Fibroblast of upper back skin (primary cell): ENCODE measurements around the gene SLC8A1.

Source experiments
- DNase-seq: peaks from one replicate; pipeline ENCODE4 v3.0.0-alpha.2; 2013

The SLC8A1 gene

DNA sequence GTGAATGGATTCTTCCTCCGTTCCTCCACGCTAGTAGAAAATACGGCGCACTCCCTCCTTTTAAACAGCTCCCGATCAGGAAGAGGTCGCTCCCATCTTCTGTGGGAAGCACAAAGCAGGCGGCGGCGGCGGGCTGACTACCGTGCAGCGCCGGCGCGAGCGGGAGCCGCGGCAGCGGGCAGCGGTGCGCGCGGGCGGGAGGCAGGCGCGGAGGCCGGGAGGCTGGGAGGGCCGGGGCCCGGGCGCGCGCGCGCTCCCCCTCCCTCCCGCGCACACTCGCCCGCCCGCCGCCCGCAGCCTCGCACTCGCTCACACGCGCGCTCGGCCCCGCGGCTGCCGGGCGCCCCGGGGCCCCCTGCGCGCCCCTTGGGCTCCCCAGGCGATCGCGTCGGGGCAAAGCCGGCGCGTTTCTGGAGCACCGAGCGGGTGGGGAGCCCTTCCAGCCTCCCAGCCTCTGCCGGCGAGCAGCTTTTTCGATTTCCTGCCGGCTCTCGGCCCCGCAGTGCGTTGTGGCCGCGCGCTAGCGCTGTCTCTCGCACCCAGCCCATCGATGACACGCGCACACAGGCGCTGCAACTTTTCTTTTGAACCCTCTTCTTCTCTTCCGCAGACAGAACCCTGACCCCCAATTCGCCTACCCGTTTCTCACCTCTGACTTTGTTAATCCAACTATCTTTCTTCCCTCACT, at the start of gene SLC8A1:
Gene SLC8A1, minus strand, starts transcription at position 173 of the 688 bp plus-strand sequence.
- peak; percentile 49 for DNase-seq

DNA sequence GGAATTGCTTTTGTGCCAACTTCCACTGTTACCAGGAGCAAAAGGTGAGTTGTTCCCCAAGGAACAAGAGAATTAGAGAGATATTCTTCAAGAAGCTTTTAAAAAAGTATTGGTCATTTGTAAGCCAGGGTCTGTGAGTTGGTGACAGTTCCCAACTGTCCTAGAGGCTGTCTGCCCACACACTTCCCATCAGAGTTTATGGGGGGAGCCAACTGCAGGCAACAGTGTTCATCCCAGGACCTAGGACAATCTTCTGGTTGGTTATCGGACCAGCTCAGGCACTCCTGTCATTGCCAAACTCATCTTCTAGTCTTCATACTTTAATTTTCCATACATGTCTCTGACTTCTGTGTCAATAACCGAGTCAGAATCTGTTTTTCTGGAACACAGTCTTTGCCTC, 47.5 kb upstream of the SLC8A1 start:
- DNase-seq: no peak

DNA sequence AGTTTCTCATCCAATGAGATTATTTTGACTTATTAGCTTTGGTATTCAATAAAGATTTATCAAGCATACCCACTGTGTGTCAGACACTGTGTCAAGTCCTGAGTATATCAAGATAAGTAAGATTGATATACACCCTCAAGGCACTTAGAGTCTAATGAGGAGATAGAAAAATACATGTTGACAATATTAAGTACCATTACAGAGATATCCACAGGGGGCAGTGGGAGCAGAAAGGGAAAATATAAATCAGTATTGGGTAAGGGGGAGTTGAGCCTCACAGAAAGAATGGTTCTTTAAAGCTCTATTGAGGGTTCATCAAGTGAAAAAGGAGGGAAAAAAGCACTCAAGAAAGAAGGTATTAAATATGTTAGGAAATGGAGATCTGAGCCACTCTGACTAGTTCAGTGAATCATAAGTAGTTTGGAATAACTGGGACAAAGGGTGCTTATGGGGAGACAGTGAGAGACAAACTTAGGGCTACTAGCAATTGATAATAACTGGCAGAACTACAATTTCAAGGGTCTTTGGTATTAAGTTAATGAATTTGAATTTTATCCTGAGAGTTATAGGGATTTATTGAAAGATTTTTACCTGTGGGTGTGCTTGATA, 45.5 kb upstream of the SLC8A1 start:
- DNase-seq: no peak

DNA sequence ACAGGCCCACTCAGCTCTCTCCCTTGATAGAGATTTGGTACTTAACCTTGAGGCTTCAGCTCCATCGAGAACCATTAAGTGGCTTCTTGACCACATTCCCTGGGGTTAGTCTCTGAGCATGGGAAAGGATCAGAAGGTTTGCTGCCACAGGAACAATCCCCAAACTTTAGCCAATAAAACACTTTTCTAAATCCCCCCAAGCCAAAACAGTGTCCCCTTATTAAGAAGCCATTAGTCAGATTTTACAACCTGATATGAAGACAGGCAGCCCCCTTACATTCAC, 37.7 kb upstream of the SLC8A1 start:
- DNase-seq: no peak

DNA sequence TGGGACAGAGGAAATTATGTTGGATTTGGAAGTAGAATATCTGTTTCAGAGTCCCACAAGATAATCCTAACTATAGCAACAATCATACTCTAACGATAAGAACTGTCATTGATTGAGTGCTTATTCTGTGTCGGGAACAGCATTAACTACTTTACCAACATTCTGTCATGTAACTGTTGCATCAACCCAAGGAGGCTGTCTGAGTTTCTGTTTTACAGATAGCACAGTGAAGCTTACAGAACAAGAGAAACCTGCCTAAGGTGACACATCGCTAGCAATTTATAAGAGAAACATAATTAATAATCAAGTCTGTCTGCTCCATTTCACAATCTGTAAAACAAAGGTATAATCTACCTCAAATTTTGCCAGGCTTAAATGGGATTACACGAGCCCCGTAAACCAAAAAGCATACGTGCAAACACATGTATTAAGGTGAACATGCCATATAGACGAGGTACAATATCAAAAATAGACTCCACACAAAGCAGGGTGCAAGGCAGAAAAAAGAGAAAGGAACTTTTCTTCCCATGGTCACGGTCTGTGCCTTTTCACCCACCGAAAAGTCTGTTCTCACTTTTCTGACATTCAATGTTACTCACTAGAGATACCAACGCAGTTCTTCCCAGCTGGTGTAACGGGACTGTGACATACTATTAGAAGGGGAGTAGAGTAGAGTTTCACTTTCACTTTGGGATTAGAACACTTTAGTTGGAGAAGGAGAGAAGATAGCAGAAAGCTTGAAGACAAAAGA, 37.2 kb upstream of the SLC8A1 start:
- DNase-seq: peak; percentile 39

DNA sequence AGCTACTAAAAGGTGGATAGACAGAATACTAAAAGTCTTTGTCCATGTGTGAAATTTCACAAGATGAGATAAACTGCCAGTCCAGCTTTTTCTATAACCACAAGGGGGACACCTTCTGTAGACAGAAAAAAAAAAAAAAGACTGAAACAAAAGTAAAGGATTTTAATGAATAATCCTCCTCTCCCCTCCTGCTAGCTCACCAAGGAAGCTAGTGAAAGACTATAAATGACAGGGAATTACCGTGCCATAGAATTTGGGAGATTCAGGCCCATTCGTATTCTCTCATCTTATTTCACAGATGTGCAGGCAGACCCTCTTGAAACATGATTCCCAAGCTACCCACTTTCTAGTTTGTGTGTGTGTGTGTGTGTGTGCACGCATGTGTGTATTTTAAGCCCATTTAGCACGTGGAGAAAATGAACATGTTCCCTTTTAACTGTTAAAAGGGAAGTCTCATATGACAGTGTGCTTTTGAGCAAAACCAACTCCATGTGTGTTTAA, 36.3 kb upstream of the SLC8A1 start:
- peak; percentile 57 for DNase-seq

DNA sequence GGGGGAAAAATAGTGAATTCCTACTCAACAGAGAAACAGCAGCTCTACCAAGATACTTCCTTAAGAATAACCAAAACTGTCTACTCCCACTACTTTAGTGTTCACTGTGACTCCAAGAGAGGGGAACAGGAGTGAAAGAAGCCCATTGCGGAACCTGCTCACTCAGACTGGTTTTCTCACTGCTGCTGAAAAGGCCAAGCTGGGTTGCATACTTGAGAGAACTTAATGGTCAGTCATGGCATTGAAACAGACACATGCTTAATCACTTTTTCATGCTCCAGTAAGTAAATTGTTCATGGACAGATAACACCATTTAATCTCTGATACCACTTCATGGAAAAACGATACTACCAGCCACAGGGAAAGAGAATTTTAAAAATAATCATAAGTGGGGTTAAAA, 35.7 kb upstream of the SLC8A1 start:
- DNase-seq: no peak

DNA sequence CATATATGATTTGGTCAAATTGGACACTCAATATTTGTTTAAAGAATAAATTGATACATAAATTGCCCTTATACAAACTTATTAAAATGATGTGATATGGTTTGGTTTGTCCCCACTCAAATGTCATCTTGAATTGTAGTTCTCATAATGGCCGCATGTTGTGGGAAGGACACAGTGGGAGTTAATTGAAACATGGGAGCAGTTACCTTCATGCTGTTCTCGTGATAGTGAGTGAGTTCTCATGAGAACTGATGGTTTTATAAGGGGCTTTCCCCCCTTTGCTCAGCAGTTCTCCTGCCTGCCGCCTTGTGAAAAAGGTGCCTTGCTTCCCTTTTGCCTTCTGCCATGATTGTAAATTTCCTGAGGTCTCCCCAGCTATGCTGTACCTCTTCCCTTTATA, 34.0 kb upstream of the SLC8A1 start:
- DNase-seq: no peak

DNA sequence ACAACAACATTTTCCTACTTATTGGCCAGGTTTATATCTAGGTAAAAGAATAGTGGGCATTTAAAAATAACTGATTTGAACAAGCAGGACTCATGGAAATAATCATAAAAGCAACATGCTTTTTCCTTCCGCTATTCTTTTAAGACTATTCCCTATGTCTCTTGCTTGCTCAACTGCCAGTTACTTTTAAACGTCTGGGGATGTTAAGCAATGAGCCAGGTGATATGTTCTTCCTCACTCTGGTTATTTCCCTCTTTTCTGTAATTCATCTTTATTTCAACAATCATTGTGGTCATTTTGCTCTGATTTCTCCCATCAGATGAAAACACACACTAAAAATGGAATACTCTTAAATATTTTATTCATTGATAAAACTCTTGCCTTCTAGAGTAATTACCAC, 33.4 kb upstream of the SLC8A1 start:
- DNase-seq: no peak

DNA sequence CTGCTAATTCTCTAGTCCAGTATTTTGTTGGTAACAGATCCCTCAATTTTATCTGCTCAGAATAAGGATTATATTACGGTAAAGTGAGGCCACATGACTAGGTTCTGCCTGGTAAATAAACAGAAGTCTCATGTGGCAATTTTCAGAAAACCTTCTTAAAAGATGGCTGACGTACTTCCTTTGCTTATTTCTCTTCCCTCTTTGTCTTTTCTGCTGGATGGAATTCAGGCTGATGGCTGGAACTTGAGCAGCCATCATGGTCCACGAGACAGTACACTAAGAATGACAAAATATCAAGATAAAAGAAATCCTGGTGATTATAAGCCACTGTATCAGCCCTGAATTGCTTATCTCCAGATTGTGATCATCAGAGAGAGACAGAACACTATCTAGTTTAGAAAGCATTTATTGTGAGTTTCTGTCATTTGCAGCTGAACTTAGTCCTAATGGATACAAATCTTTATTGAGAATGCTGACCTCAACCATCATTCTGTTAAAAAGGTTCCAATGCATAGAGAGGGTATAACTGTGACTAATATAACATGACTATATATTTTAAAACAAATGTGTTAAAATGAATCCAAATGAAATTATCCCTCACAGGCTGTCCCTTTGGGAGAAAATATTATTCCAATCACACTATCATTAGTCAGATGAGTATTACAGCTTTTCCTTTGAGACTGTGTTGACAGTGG, 31.8 kb upstream of the SLC8A1 start:
- DNase-seq: no peak

DNA sequence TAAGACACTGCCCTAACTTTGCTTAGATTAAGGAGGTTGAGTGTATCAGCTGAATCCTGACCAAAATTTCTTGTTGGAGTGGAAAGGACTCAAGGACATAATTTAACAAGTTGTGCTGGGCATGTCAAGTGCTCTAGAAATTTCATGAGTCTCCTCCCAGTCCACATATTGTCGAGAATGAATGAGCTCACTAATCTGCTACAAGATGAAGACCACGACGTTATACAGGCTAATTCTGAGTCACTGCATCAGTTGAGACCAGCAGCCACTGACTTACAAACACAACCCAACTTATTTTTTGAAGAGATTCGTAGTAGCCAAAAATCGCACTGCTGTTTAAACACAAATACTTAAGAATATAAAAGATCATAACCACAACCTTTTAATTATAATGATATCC, 28.7 kb upstream of the SLC8A1 start:
- DNase-seq: no peak

DNA sequence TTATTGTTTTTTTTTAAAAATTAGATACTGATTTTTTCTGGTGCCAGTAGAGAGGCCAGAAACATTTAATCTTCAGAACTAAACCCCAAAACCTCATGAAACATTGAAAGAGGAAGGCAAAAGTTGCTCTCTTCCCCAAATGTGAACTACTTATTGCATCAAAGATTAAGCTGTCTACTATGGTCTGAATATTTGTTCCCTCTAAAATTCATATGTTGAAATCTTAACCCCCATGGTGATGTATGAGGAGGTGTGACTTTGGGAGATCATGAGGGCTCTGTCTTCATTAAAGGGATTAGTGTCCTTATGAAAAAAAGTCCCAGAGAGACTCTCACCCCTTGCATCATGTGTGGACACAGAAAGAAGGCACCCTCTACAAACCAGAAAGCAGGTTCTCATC, 28.2 kb upstream of the SLC8A1 start:
- no peak for DNase-seq

DNA sequence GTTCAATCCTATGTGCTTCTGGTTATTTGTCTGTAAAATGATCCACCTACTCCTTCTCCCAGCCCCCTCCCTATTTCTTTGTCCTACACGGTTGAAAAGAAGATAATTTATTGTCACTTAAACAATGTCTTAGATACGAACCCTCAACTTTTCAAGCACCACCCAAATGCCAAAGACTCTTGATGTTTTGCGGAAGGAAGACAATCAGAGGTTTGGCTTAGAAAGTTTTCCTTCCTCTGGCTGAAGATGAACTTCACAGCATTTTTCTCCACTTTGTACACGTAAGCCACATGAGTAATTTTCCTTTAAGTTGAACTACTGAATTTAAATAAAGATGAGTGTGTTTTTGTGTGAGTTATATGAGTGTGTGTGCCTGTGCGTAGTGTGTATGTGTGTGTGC, 25.5 kb upstream of the SLC8A1 start:
- DNase-seq: no peak

DNA sequence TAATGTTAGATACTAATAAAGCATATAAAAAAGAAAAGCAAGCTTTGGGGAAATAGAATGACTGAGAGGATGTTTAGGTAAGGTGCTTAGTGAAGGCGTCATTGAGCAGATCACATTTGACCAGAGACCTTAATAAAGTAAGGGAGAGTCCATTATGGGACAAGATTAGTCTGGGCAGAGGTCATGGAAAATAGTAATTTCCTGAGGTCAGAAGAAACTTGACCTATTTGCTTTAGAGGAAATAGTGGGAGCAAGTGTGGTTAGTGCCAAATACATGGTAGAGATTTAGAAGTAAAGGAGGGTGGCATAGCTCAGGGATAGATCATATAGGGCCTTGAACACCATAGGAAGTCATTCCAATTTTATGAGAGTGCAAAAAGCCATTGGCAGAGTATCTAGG, 24.5 kb upstream of the SLC8A1 start:
- no peak for DNase-seq

DNA sequence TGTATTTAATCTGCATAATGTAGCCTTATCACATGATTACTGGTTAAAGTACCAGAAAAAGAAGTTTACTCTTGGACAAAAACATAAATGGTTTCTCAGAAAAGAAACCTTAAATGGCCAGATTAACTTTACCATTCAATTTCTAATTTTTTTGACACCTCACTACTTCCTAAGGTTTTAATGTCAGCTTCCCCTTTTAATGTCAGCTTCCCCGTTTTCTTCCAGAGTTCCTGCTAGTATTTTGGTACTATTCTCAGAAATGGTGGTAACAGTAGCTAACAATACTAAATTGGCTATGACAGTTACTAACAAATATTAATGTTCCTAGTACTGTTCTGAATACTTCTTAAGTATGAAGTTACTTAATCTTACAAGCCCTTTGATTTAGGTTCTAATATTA, 22.4 kb upstream of the SLC8A1 start:
- DNase-seq: no peak

DNA sequence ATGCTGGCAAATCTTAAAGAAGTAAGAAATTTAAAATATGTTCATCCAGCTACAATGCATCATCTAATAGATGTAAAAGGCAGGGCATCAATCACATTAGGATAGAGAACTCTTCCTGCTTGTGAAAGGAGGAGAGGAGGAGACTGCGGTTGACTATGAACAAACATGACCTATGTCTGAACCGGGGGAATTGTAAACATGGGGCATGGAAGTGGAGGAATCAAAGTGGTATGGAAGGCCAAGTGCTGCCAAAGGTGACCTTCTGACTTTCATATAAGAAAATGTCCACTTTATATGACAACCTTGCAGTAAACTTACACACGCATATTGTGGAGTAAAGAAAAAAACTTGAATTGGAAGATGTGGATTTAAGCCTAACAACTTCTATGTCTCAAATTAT, 20.0 kb upstream of the SLC8A1 start:
- no peak for DNase-seq

DNA sequence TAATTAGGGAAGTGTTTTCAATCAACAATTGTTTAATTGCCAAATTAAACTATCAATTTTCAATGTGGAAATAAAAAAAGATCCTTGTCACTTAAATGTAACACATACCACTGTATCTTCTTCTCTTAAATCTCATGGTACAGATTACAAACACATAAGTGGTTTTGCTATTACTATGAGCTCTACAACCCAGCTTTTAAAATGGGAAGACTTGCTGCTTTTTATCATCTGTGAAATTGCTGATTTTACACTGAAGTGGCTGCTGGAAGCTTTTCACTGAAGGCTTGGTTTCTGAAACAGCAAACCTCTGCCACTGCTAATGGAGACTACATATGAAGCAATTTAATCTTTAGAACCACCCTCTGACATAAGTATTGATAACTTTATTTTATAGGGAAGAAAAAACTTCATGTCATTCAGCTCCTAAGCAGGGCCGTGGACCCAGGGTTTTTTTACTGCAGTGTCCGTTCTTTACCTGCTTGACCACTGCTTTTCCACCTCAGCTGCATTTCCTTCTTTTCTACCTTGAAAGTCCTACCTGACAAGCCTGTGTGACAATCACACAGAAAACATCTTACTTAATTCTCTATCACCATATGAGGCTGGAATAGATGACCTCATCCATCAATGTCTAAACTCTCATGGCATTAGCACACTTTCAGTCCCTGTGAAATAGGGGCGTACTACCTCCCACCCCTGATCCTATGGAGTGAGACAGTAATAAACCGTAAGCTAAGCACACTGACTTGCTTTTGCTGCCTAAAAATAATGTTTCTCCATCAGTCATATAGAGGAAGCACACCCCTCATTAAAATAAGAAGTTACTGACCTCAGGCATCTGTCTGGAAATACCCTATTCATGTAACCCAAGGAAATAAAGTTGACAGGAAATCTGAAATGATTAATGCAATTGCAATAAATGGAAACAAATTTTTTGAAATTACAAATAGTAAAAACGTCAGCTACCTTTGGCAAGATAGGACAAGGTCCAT, 19.2 kb upstream of the SLC8A1 start:
- no peak for DNase-seq

DNA sequence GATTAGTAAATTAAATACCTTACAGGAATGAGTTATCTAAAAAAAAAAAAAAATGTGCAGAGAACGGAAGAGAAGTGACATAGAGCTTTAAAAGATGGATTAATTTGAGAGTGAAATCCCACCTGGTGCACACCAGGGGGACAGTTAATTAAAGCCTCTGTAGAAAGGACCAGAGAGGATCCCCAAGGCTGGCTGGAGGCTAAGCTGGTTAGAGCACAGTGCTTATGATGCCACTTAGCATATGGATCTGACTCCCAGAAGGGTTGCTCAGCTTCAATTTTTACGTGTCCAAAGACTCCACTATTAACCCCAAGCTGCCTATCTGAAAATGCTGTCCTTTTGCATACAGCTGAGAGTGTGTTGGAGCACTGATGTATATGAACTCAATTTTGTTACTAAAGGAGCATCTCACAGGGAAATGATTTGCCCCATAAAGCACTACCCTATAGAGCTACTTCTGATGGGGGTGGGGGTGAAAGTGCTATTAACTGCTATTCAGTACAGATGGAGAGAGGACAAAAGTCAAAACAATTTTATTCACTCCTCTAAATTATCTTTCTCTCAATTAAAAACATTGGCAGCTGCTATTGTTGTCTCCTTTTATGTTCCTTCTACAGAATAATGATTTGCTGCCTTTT, 15.2 kb upstream of the SLC8A1 start:
- DNase-seq: no peak

DNA sequence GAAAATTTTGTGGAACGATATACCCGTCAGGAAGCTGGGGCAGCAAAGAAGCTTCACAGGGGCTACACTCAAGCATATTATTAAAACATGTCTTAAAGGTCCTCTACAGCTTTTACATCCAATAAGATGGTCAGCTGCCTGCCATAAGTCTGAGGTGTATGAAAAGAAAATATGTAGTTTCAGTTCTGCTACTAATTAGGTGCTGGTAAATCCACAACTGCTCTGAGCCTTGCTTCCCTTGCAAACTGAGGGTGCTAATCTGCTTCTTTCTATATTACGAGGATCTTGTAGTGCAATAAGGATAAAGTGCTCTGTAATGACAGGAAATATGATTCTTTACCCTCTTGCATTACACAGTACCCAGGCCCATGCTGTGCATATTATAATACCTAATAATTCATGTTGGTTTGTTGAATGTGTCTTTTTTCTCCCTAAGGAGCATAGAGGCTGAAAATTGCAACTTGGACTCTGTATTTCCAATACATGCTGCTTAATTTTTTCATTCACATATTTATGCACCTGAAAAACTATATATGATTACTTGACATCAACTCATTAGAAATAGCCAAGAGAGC, 14.5 kb upstream of the SLC8A1 start:
- DNase-seq: no peak

DNA sequence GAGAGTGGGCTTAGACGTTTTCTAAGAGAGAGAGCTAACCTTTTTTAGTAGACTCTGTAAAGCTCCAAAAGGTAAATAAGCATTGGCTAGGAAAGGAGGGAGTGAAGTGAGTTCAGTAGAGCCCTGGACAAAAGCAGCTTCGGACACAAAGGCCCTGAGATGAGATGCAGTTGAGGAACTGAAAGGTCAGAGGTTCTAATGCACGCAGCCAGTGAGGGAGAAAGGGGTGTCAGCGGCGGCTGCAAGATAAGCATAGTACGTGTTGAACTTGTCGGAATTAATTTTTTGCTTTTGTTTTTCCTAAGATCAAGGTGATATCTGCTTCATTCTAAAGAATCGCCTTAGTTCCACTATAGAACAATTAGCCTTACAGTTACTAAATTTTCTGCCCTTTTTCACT, 11.2 kb upstream of the SLC8A1 start:
- no peak for DNase-seq

DNA sequence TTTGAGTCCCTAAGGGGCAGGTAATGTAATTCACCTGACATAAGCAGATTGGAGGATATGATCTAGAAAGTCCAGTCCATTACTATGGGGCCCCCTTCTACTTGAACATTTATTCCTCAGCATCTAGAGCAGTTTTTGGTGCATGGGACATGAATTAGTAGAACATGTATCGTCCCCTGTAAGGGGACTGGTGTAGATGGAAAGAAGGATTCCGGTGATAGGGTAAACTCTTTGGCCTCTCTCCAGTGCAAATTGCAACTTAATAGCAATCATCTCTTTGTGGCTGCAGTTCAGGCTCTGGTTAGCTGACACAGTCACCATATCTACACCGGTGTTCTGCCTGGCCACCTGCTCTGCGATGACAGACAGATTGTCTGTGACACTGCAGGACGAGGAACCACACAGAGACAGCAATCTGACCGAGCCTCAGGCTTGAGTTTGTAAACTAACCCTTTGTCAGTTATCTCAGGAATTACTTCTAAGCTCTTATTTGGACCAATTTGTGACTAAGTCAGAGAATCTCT, 6.4 kb upstream of the SLC8A1 start:
- no peak for DNase-seq
